ENCODE measurements around the gene MAEA.
"Not testable (repeated sequence)": the region's sequence is repeated elsewhere in the genome, so short reads cannot be mapped to it uniquely, and the experiment has no call there.

The MAEA gene

GRCh38 chr4:1321486-1321885 is 31.8 kb downstream of the MAEA start:
- DNase-seq (ENCODE audit: low read depth, low spot score), result no peak

DNA sequence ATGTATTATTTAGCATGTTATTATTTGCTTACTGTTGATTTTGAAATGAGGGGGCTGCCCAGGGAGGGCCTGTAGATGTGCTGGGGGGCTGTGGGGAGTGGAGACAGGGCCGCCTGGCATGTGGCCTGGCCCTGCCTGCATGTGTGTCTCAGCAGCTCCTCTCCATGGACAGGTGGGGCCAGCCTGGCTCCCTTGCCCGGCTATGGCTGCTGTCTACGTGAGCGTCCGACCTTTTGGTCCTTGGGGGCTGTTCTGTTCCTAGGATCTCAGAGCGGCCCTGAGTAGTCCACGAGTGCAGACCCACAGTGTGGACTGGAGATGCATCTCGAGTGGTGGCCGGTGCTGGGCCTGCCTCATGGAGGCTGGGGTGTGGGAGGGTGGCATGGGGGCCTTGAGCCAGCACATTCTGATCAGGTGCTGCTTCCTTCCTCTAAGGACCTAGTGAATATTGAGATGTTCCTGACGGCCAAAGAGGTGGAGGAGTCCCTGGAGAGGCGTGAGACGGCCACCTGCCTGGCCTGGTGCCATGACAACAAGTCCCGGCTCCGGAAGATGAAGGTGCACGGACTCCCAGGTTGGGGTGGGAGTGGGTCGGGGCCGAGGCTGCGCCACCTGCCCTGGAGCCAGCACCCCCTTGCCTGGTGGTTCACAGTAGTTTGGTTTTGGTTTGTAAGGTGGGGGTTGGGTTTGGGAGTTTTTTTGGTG is 32.4 kb downstream of the MAEA start:
- no peak for DNase-seq (ENCODE audit: low read depth, low spot score)

GRCh38 chr4:1323280-1323634 is 33.6 kb downstream of the MAEA start:
- no peak for DNase-seq (ENCODE audit: low read depth, low spot score)

DNA sequence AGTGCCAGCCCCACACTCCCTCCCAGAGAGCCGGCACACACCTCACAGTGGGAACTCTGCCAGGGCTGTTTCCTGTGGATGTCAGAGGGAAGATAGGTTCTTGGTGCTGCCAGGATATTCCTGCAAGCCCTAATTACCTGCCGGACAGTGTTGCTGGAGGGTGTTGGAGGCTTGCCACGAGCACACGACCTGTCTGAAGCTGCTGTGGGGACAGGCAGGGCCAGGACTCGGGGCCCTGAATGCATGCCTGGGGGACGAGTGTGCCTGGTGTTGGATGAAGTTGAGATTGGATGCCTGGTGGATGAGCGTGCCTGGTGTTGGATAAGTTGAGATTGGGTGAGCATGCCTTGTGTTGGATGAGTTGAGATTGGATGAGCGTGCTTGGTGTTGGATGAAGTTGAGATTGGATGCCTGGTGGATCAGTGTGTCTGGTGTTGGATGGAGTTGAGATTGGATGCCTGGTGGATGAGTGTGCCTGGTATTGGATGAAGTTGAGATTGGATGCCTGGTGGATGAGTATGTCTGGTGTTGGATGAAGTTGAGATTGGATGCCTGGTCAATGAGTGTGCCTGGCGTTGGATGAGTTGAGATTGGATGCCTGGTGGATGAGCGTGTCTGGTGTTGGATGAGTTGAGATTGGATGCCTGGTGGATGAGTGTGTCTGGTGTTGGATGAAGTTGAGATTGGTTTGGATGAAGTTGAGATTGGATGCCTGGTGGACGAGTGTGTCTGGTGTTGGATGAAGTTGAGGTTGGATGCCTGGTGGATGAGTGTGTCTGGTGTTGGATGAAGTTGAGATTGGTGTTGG is 34.1 kb downstream of the MAEA start:
- no peak for DNase-seq (ENCODE audit: low read depth, low spot score)

GRCh38 chr4:1324443-1325175 is 34.9 kb downstream of the MAEA start:
- not testable (repeated sequence) for DNase-seq (ENCODE audit: low read depth, low spot score)

DNA sequence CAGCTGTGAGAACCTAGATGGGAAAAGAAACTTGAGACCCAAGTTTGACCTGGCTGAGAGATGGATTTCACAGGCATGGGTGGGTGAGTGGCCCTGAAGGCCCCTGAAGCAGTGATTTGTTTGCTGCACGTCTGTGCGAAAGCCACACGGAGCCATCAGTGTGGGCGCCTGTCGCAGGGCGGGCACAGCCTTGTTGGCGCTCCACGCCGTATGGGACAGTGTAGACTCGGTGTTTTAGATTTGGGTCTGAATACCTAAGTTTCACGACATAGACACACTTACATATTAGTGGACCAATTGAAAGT is 35.4 kb downstream of the MAEA start:
- no peak for DNase-seq (ENCODE audit: low read depth, low spot score)

DNA sequence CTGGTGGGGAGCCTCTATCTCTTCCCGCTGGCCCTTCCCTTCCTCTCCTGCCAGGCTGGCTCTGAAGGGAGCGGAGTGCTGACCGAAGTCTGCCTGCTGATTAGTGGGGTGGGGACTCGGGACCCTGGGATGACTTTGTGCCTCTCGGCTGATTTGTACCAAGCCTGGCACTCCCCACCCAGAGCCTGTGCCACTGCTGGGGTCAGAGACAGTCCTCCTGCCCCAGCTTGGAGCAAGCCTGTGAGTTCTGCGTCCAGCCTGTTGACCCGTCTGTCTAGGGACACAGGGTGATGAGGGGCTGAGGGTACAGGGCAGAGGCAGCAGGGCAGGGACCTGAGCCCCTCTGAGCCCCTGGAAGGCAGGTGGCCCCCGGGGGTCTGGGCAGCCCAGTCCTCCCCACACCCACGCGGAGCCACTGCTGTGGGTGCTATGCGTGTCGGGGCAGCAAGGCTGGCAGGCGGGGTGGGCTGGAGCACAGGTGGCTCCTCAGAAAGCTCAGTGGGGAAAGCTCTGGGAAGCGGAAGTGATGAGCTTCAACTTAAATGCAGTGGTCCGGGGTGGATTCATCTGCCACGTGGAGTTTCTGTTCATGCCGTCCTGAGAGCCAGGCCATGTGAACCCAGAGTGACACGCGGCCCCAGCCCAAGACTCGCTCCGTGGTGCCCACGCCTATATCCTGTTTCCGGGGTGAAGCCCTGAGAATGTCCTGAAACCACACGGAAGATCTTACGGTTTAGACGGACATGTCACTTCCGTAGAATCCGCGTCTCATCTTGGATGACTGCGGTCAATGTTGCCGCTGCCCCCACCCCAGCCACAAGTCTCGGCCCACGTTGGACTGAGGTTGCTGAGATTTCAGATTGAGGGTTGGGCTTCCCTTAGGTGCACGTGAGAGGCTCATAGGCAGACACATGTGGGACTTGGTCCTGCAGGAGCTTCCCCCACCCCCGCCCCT is 36.3 kb downstream of the MAEA start:
- no peak for DNase-seq (ENCODE audit: low read depth, low spot score)

GRCh38 chr4:1326751-1327525 is 37.2 kb downstream of the MAEA start:
- DNase-seq (ENCODE audit: low read depth, low spot score), result no peak

DNA sequence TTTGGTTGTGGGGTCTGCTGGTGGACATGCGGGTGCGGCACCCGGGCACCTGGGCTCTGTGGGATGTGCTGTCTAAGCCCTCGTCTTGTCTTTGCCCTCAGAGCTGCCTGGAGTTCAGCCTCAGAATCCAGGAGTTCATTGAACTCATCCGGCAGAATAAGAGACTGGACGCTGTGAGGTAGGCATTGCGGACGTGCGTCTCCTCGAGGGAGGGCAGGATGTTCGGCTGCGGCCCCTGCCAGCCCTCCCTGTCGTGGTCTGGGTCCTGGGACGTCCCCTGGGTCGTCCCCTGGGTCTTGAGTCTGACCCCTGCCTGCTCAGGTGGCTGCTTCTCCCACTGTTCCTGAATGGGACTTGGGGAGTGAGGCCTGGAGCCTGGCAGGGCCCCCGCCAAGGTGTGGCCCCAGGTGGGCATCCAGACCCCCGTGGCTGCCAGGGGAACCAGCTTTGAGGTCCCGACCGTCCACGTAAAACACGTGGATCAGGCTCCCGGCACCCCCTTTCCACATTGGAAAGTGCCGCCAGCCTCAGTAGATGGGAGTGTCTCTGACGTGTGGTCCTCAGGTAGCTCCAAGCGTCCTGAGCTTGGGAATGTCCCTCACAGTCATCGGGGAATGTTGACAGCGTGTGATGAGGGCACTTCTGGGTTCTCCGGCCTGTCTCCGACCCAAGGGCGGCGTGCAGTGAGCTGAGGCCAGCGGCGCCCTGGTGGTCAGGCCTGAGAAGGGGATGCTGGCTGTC is 38.0 kb downstream of the MAEA start:
- DNase-seq (ENCODE audit: low read depth, low spot score), result no peak

GRCh38 chr4:1328267-1329155 is 38.8 kb downstream of the MAEA start:
- DNase-seq (ENCODE audit: low read depth, low spot score), result no peak

- DNase-seq (ENCODE audit: low read depth, low spot score), result no peak
Observed at GRCh38 chr4:1329408-1330371, 40.0 kb downstream of the MAEA start.

GRCh38 chr4:1330761-1331590 is 41.3 kb downstream of the MAEA start:
- peak; percentile 30 for DNase-seq (ENCODE audit: low read depth, low spot score)

DNA sequence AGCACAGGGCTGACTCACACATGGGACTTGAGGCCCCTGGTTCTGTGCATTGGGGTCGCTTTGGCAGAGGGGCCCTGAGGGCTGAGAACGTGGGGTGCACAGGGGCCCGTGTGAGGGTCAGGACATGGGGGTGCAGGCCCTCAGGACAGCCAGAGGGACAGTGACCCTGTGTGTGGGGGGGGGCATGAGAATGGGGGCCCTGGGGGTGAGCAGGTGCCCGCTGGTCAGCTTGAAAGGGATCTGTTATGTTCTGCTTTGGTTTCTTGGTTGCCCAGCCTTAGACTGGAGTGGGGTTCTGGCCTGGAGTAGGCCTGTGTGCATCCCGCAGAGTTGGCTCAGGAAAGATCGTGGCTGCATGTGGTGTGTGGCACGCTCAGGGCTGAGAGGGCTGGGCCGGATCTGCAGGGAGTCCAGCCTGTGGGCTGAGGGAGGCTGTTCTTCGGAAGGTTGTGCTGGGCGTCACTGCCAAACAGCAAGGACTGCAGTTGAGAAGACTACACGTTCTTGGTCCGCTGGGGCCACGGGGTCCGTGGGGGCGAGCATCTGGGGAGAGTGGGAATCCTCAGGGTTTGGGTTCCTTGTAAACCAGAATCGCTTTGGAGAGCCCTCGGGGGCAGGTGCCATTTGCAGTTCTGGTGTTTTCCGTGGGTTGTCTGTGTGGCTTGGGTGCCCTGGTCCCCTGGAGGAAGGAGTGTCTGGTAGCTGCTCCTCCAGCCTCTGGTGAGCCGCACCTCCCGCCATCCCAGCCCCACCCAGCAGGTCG is 42.1 kb downstream of the MAEA start:
- DNase-seq (ENCODE audit: low read depth, low spot score), result no peak

- no peak for DNase-seq (ENCODE audit: low read depth, low spot score)
Observed at GRCh38 chr4:1332686-1333085, 43.0 kb downstream of the MAEA start.

DNA sequence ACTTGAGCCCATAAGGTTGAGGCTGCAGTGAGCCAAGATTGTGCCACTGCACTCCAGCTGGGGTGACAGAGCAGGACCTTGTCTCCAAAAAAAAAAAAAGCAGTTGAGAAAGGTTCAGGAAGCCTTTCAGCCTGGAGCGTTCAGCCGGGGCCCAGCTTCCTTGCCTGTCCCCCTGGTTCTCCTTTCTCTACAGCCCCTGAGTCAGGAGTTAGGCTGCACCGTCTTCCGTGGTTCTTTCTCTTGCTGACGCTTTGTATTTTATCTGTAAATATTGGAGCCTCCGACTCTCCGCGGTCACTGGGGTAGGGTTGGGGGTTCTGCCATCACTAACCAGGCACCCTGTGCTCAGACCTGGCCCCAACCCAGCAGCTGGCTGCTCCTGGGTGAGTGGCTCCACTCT is 43.6 kb downstream of the MAEA start:
- DNase-seq (ENCODE audit: low read depth, low spot score), result no peak

DNA sequence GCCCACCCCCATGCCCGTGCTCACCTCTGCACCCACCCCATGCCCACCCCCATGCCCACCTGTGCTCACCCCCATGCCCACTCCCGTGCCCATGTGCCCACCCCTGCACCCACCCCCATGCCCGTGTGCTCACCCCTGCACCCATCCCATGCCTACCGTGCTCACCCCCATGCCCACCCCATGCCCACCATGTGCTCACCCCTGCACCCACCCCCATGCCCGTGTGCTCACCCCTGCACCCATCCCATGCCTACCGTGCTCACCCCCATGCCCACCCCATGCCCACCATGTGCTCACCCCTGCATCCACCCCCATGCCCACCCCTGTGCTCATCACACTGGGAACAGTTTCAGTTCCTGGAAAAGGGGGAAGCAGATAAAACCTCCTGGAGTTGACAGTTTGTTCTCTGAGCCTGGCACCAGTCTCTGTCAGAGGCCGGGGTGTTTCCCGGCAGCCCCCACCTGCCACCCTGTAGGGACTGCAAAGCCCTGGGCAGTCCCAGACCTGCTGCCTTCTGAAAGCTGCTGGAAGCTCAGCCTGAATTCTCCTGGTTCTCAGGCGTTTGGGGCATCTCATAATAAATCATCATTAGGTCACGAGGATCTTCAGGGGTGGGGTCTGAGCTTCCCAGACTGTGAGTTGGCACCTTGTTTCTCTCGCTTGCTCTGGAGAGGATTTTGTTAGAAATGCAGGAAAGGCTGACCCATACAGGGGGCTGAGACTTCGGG is 44.3 kb downstream of the MAEA start:
- not testable (repeated sequence) for DNase-seq (ENCODE audit: low read depth, low spot score)
